OCI-LY3 (cell line): ENCODE results near the gene TBCA.

Source experiments
- CTCF ChIP-seq: fragments of 200-600, 300-600 bp; sonication (generic); IDR thresholded peaks from 2 replicates; pipeline ENCODE4 v1.5.1; 2014; ENCODE audit warnings: antibody characterized with exemption, low read length, low read depth
- EZH2phosphoT487 ChIP-seq: fragments of 200-600 bp; shearing (Covaris generic); IDR thresholded peaks from 2 replicates; pipeline ENCODE4 v1.6.1; 2018; ENCODE audit warnings: antibody characterized with exemption, mixed run types, low read depth

- TF ChIP-seq CTCF (no peak), EZH2phosphoT487 (no peak)
These were observed 4.7 kb downstream of the TBCA start for GRCh38 chr5:77771452-77771851.
